GM12891 (cell line): ENCODE data around the gene PBLD.
"Not testable (repeated sequence)": the region's sequence is repeated elsewhere in the genome, so short reads cannot be mapped to it uniquely, and the experiment has no call there.

ENCODE experiments used
- DNase-seq: peaks from one replicate; pipeline ENCODE4 v3.0.0; 2011; ENCODE audit warnings: low spot score; ENCODE audit not compliant: insufficient read length
- FAIRE-seq: peaks from 2 replicates; lab custom pipeline; 2011; peaks lifted over from hg19 to GRCh38; lab: Jason Lieb, UNC
- PAX5 ChIP-seq: IDR thresholded peaks from 2 replicates; pipeline ENCODE4 v1.6.1; 2011; ENCODE audit warnings: low read length, moderate library complexity, mild to moderate bottlenecking; ENCODE audit not compliant: insufficient read depth, severe bottlenecking
- POLR2A ChIP-seq: IDR thresholded peaks from 2 replicates; pipeline ENCODE4 v1.6.1; 2011; ENCODE audit warnings: low read depth, low read length, control low read depth
- POLR2AphosphoS5 ChIP-seq: IDR thresholded peaks from 2 replicates; pipeline ENCODE4 v1.6.1; 2011; ENCODE audit warnings: low read depth, low read length, control low read depth
- POU2F2 ChIP-seq: IDR thresholded peaks from 2 replicates; pipeline ENCODE4 v1.6.1; 2011; ENCODE audit warnings: low read depth, mild to moderate bottlenecking, control low read depth, low read length, moderate library complexity
- SPI1 ChIP-seq: IDR thresholded peaks from 2 replicates; pipeline ENCODE4 v1.6.1; 2011; ENCODE audit warnings: low read depth, low read length, control low read depth
- TAF1 ChIP-seq: IDR thresholded peaks from 2 replicates; pipeline ENCODE4 v1.6.1; 2011; ENCODE audit warnings: low read depth, low read length, control low read depth

PBLD gene

DNA sequence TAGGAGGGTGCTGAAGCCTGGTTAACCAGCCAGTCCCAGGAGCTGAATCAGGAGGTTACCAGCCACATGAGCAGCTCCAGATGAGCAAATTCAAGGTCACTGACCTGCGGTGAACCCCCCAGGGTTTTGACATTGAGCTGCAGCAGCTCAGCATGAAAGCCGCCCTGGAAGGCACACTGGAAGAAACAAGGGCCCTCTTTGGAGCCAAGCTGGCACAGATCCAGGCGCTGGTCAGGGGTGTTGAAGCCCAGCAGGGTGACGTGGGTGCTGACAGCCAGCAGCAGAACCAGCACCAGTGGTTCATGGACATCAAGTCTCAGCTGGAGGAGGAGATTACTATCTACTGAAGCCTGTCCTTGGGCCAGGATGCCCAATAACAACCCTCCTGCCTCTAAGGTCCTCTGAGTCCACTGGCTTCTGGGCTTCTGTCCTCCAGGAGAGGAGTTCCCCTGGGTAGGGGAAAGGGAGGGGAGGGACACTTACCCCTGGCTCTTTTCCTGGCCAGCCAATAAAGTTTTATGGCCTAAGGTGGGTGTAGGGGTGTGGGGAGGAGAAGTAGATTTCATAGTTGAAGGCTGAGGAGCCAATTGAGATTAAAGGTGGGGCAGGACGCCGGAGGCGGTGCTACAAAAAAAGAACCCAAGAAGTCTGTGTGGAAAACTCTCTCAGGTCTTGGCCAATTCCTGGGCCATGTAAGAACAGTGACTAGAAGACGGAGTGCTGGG, 71.4 kb downstream of the PBLD start:
- FAIRE-seq (no peak), DNase-seq (no peak)
- TF ChIP-seq POU2F2, result no peak
- no peak for TF ChIP-seq POLR2AphosphoS5

DNA sequence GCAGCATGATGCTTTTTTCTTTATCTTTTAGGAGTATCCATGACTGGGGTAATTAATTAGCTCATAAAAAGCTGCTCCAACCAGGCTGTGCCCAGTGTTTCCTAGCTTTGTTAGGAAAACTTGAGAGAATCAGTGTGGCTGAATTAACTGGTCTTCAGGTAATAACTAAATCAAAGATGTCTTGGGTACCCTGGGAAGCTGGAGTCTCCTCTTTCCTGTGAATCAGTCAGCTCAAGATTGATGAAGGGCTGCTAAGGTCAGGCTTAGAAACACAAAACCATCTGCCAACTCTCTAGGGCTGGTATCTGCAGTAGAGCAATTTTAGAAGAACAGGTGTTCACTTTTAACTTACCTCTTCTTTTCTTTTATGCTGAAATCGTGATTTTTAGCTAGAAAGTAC, 79.4 kb downstream of the PBLD start:
- TF ChIP-seq PAX5 (no peak), TAF1 (no peak), POLR2A (no peak), SPI1 (no peak), POLR2AphosphoS5 (no peak), POU2F2 (no peak)
- DNase-seq (no peak), FAIRE-seq (no peak)

DNA sequence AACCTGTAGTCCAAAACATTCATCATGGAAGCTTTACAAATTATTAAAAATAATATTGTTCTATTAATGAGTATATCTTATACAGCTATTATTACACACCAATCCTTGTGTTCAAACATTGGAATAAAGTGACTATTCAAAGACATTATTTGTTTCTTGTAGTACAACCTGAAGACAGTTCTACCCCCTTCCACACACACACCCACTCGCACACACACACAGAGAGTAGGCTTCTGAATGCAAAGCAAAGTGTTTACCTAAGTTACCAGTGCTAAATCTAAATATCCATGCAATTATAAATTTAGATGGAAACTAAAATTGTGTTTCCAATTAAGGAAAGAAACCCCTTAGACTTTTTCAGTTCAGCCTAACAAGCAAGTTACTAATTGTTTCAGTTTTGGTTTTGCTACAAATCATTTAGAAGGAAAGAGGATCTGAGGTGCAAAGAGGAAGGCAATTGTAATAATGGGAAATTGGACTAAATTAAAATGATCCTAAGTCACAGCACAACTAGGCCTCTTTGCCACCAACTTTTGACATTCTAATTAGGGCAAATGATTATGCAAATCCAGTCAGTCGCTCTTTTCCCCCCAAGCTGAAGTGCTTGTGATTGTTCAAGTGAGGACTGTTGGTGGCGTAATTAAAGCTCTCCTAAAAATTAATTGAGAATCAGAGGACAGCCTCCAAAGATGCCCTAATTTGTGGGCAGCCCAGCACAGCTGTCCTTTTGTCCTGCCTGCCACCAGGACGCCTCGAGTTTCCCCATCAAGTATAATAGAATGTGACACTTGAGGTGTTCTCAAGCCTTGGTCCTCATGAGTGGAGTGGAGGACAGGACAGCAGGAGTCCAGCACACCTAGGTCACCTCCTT, 80.9 kb downstream of the PBLD start:
- FAIRE-seq, result peak; percentile 75
- DNase-seq, result no peak
- TF ChIP-seq PAX5, result no peak
- peak; percentile 47; the same call in 1 of the 2 replicates for TF ChIP-seq SPI1

DNA sequence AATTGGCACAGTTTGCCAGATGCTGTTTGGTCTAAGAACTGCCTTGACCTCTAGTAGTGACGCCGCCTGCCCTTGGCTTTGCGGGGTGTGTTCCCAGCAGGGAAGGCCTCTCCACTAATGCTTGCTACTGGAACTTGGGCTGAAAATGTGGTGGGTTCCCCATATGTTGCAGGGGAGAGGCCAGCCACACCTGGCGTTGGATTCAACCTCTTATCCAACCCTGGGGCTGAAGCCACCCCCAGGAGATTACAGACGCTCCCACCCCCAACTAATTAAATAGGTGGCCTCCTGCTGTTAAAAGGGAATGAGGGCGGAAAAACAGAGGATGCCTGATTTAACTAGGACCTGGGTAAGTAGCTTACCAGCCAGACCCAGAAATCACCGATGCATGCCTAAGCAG, 81.6 kb downstream of the PBLD start:
- TF ChIP-seq POLR2AphosphoS5 (no peak), POU2F2 (no peak), PAX5 (no peak), POLR2A (no peak), TAF1 (no peak), SPI1 (no peak)
- DNase-seq (no peak), FAIRE-seq (no peak)

DNA sequence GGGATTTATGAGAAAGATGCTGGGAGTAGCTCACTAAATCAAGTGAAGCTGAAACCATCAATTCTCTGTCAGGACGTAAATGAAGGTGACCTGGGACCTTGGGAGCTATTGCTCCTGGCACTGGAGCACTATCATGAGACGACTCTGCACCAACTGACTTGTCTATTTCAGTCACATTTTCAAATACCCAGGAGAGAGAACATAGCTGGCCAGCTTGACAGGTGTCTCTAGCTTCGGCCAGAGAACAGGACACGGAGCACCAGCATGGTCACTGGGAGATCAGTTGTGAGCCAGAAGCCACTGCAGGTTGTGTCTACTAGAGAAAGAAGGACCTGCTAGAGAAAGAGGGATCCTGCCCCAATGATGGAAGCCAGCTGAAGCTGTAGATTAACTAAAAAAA, 83.4 kb downstream of the PBLD start:
- TF ChIP-seq POU2F2, result no peak
- no peak for TF ChIP-seq SPI1
- TF ChIP-seq POLR2AphosphoS5, result no peak
- no peak for TF ChIP-seq TAF1
- TF ChIP-seq POLR2A, result no peak
- TF ChIP-seq PAX5, result no peak
- FAIRE-seq (no peak), DNase-seq (no peak)

DNA sequence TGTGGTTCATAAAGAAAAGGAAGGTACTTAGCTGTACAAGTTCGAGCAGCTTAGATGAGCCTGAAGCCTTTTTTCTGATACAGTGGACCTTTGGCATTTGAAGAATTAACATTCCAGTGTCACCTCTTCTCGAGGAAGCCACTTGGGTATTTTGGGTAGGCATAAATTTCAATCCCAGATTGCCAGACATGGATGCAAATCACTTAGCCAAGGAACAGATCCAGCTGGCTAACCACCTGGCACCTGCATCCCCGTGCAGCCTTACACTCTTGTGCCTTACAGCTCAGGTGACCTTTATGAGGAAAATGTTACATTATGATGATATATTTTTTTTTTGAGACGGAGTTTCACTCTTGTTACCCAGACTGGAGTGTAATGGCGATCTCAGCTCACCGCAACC, 84.8 kb downstream of the PBLD start:
- no peak for FAIRE-seq
- DNase-seq, result no peak
- no peak for TF ChIP-seq POLR2A
- no peak for TF ChIP-seq PAX5
- TF ChIP-seq POLR2AphosphoS5, result no peak
- TF ChIP-seq SPI1, result no peak

DNA sequence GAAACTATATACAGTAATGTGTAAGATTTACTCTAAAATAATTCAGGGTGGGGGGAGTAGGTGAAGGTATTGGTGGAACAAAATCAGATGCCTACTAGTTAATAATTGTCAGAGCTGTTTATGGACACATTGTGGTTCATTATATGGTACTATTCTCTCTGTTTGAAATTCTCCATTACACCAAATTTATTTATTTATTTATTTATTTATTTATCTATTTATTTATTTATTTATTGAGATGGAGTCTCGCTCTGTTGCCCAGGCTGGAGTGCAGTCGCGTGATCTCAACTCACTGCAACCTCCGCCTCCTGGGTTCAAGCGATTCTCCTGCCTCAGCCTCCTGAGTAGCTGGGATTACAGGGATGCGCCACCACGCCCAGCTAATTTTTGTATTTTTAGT, 86.3 kb downstream of the PBLD start:
- not testable (repeated sequence) for FAIRE-seq, DNase-seq

DNA sequence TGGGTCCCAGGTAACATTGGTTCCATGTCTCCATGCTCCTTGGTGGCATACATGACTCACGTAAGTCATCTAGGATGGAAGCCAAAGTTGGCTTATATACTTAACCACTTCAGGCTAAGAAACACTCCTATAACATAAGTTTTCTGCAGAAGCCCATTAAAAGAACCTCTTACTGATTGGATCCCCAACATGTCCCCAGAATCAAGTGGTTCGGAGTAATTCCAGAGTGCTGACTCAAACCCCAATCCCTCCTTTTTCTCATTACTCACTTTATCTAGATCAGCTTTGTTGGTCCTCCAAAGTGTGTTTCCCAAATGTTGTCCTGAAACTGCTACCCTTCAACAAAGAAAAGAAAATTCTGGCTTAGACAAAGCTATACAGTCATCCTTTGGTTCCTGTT, 90.7 kb downstream of the PBLD start:
- FAIRE-seq (no peak), DNase-seq (no peak)
- no peak for TF ChIP-seq POU2F2
- TF ChIP-seq SPI1, result no peak
- no peak for TF ChIP-seq POLR2A
- no peak for TF ChIP-seq PAX5
- TF ChIP-seq TAF1, result no peak
- no peak for TF ChIP-seq POLR2AphosphoS5

DNA sequence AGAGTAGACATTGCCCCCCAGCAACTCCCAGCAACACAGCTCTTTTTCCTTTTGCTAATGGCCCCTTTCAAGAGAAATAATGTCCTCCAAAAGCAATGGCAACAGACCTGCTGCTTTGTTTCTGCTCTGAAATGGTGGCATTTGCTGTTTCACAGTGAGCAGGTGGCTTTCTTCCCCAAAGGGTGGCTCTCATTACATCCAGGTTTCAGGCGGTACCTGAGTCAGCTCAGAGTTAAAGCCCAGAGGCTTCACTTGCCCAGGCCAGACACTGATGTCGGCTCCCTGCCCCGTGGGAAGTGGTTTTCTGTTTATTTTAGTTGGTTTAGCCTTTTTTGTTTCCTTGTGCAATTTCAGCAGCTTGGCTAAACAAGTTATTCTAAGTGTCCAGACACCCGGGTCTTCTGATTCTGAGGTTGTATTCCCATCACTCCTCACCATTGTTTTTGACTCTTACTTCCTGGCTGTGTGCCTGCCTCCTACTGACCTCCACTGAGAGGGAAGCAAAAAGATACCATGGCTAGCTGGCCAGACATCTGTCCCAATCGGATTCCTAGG, 93.1 kb downstream of the PBLD start:
- no peak for TF ChIP-seq TAF1
- no peak for TF ChIP-seq SPI1
- no peak for TF ChIP-seq POLR2A
- TF ChIP-seq PAX5, result no peak
- no peak for TF ChIP-seq POU2F2
- TF ChIP-seq POLR2AphosphoS5, result no peak
- FAIRE-seq, result no peak
- DNase-seq, result no peak

DNA sequence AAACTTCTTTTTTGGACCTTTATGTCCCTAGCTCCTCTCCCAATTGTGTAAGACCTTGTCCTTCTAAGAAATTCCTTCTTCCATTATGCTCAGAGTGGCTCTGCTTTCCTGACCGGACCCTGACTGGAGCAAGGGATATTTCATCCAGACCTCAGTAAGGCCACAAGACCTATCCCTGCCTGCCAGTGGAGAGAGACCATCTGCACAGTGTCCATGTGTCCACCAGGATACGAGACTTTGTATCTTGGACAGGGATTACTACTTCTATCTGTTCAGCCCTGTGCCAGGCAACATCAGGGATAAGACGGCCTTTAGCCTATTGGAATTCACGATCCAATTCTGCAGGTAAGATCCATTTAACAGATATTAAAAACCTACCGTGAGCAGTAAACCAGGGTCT, 93.7 kb downstream of the PBLD start:
- no peak for DNase-seq
- TF ChIP-seq PAX5, result no peak
- TF ChIP-seq POLR2A, result no peak
- TF ChIP-seq POLR2AphosphoS5, result no peak
- TF ChIP-seq TAF1, result no peak
- TF ChIP-seq POU2F2, result no peak
- TF ChIP-seq SPI1, result no peak
- FAIRE-seq, result no peak
